ENCODE results near the gene ST3GAL4.

ST3GAL4 gene

GRCh38 chr11:126319374-126319740, 36.1 kb upstream of the ST3GAL4 start:
- TF ChIP-seq CTCF (IDR thresholded peaks at IDR 0.05; ENCODE audit: extremely low read depth, missing control alignments): no peak
- DNase-seq (ENCODE audit: low spot score): no peak

- no peak for TF ChIP-seq CTCF (IDR thresholded peaks at IDR 0.05; ENCODE audit: extremely low read depth, missing control alignments)
- no peak for DNase-seq (ENCODE audit: low spot score)
Observed at GRCh38 chr11:126322996-126323395, 32.5 kb upstream of the ST3GAL4 start.

- DNase-seq (ENCODE audit: low spot score): no peak
- no peak for TF ChIP-seq CTCF (IDR thresholded peaks at IDR 0.05; ENCODE audit: extremely low read depth, missing control alignments)
Observed at GRCh38 chr11:126327281-126328000, 28.0 kb upstream of the ST3GAL4 start.

- DNase-seq (ENCODE audit: low spot score): no peak
- no peak for TF ChIP-seq CTCF (IDR thresholded peaks at IDR 0.05; ENCODE audit: extremely low read depth, missing control alignments)
Observed at GRCh38 chr11:126328001-126328390, 27.5 kb upstream of the ST3GAL4 start.

- no peak for TF ChIP-seq CTCF (IDR thresholded peaks at IDR 0.05; ENCODE audit: extremely low read depth, missing control alignments)
- no peak for DNase-seq (ENCODE audit: low spot score)
Observed at GRCh38 chr11:126328444-126328843, 27.0 kb upstream of the ST3GAL4 start.

- no peak for DNase-seq (ENCODE audit: low spot score)
- TF ChIP-seq CTCF (IDR thresholded peaks at IDR 0.05; ENCODE audit: extremely low read depth, missing control alignments): no peak
Observed at GRCh38 chr11:126328938-126329643, 26.4 kb upstream of the ST3GAL4 start.

- no peak for TF ChIP-seq CTCF (IDR thresholded peaks at IDR 0.05; ENCODE audit: extremely low read depth, missing control alignments)
- no peak for DNase-seq (ENCODE audit: low spot score)
Observed at GRCh38 chr11:126329644-126330211, 25.8 kb upstream of the ST3GAL4 start.
